Islet of Langerhans (tissue), 1 donor: Measurements from ENCODE around the gene GPN2.
A peak's percentile ranks its signal among the peaks of the same experiment; 100 is the strongest.
"Not testable (repeated sequence)": the region's sequence is repeated elsewhere in the genome, so short reads cannot be mapped to it uniquely, and the experiment has no call there.

Source experiments
- FAIRE-seq: peaks from one replicate; lab custom pipeline; 2011; peaks lifted over from hg19 to GRCh38; lab: Jason Lieb, UNC

GPN2 gene

DNA sequence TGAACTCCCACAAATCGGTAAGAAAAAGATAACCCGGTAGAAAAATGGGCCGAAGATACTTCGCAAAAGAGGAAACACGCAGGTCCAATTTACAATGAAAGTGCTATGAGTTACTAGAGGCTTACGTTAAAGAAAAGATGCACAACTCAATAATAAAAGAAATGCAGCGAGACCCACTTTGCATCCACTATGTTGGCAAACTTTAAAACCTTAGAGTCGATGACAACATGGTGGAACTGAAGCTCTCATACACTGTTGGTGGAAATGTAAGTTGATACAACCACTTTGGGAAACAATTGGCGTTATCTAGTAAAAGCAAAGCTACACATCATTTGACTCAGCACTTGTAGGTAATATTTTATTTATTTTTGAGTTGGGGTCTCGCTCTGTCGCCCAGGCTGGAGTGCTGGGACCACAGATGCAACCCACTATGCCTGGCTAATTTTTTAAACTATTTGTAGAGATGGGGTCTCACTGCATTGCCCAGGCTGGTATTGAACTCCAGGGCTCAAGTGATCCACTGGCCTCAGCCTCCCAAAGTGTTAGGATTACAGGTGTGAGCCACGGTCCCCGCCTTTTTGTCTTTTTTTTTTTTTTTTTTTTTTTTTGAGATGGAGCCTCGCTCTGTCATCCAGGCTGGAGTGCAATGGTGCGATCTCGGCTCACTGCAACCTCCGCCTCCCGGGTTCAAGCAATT, 10.9 kb upstream of the GPN2 start:
- peak; percentile 56 for FAIRE-seq

DNA sequence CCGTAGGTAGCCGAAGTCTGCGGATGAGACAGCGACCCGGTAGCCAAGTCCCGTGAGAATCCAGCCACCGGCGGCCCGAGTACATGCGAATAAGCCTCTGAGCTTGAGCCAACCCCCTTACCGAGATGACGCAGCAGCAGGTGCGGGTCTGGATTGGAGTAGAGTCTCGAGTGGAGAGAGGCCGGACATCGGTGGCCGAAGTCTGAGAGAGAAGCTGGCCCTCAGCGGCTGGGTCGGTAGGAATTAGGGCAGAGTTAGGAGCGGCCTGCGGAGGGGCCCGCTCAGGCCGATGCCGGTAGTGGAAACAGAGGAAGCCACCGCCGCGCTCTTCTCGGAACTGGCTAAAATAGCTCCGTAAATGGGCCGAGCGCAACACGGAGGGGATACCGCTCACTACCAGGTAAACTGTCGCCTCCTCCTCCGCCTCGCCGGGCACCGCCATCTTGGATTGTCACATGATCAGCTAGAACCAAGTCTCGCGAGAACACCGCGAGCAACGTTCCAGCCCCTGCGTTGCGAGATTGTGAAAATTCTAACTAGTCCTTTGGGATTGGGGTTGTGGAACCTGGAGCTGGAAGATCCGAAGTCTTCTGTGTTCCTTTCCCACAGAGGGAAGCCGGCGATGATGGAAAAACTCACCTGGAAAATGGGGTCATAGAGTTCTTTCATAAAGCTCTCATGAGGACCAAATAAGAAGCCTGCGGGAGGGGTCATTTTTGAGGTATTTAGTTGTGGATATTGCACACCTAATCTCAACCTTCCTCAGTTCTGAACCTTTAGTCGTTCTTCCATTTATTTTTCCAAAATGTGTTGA, 10.1 kb upstream of the GPN2 start, which contains the start of gene GPATCH3:
Gene GPATCH3 (minus strand): TSS at position 467 of the 814 bp plus-strand sequence. CDS start 25 bp downstream, at position 442.
- FAIRE-seq = peak; percentile 24

DNA sequence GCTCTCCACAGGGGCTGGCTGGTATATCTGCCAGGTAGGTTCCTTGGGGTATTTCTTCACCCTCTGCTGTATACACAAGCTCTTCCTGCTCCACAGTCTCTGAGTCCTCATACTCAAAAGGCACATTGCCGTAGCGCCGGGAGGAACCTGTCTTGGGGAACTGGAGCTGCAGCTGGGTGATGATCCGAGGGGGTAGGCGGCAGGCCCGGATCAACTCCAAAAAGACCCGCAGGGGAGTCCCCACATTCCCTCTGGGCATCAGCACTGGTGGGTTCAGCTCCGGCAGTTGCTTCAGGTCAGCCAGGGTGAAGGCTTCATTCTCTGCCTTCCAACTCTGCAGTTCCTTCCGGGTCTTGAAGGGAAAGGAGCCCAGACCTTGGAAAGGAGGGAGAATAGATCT, 7.3 kb upstream of the GPN2 start:
- FAIRE-seq = no peak

DNA sequence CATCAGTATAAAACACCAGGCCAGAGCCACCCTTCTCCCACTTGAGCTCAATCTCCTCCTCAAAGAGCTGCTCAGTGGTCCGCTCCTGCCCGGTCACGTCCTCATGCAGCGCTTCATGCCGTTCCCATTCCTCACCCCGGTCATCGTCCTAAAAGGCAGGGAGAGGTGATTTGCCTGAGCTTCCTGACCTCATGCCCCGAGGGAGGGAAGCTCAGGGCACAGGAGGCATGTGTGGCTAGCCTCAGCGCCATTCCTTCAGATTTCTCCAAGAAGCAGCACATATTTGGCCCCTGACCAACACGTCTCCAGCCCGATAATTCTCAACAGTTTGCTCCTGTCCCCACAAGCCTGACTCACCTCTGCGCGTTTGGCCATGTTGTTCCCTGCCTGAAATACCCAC, 4.2 kb upstream of the GPN2 start:
- FAIRE-seq = no peak

DNA sequence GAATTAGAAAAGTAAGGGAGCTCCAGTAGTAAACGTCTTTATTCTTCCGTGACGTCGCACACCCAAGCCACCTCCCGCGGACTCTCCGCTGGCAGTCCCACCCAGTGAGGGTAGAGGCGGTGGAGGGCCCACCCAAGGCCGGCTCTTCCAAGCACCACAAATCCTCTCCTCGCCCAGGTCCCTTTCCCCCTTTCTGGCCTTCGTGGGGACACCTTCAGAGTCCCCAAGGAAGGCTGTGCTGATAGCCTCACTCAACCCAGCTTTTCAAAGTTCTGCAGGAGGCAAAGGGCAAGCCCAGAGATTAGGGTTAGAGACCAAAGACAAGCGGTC, 349 bp upstream of the GPN2 start:
- no peak for FAIRE-seq

DNA sequence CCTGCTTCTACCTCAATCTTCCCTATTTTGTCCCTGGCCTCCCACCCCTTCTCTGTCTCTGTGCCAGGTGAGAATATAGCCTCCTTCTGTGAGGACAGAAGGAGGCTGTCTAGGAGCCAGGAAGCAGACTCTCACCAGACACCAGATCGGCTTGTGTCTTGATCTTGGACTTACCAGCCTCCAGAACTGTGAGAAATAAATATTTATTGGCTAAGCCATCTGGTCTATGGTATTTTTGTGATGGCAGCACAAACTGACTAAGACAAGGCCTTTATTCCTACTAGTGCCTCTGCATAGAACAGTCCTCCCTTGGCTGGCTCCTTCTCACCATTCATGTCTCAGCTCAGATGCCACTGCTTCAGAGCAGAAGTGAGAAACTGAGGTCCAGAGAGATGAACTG, 1.9 kb downstream of the GPN2 start:
- FAIRE-seq = no peak

DNA sequence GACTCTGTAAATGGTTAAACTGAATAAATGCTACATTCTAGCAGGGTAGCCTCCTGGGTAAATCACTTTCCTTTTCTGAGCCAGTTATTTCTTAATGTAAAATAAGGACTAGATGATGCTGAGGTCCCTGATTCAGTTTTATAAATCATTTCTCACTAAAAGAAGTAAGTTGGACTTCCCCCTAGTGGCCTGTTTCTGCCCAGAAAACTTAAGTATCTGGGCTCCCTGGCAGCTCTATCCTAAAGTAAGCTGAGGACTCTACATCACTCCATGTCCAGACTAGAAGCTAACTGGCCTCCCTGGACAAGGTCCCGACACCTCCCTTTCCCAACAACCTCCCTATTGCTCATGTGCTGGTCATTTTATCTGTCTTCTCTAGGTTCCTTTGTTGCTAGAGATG, 3.0 kb downstream of the GPN2 start:
- FAIRE-seq = no peak

DNA sequence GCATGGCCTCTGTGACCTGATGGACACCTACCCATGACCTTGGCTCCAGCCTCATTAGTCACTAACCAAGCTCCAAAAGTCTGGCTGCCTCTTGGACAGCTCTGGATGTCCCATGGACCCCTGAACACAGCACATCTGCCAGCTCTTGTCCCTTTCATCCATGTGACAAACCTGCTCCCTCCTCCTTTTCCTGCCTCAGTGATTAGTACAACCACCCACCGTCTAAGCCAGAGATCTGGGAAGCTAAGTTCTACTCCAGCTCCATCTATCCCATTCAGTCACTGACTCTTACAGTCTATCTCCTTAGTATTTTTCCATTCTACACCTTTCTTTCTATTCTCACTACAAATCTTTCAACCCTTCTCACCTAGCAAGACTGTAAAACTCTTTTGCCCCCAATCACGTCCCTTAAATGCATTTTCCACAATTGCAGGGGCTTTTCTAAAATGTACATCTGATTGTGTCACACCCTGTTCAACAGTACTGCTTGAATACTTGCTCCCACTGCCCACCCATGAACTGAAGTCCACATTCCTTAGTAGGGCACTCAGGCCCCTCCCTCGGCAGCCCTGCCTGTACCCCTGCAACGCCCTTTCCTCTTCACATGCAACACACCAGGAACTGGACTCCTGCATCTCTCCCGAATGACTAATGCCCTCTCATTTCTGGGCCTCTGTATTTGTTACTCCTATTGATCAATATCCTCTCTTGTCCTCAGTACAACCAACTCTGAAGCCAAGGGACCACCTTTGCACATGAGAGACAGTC, 7.2 kb downstream of the GPN2 start:
- FAIRE-seq = no peak

DNA sequence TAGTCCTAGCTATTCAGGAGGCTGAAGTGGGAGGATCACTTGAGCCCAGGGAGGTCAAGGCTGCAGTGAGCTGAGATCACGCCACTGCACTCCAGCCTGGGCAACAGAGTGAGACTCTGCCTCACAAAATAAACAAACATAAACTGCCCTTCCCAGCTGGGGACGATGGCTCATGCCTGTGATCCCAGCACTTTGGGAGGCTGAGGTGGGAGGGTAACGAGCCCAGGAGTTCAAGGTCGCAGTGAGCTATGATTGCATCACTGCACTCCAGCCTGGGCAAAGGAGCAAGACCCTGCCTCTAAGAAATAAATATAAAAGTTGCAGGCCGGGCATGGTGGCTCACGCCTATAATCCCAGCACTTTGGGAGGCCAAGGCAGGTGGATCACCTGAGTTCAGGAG, 8.5 kb downstream of the GPN2 start:
- FAIRE-seq = not testable (repeated sequence)

DNA sequence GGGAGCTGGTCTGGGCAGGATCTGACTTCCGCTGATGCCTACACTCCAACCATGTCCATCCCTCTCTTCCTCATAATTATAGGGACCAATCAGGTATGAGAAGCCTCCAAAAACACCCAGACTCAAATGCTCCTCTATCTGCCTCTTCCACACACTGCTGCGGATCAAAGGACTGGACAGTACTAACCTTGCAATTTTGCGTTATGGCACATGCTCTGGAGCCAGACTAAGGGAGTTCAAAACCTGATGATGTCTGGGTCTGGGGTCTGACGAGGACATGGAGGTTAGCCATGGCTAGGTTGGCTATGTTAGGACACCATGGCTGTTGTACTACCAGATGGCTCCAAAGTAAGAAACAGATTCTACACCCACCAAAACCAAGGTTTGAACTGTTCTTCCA, 10.3 kb downstream of the GPN2 start:
- no peak for FAIRE-seq

DNA sequence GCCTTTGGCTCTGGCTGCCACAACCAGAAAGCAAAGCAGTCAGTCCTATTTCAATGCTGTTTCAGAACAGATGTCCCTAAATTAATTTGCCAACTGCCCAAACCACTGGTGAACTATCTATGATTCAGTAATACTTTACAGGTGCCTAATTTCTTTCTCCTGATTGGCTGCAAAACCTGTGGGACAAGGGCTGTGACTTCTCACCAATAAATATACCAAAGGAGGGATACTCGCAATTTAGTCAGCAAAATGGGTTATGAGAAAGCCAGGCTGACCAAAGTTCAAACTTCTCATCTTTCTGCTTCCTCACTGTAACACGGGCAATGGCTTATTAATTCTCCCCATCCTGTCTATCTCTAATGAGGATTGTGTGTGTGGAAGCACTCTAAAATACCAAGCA, 12.8 kb downstream of the GPN2 start:
- FAIRE-seq = no peak

DNA sequence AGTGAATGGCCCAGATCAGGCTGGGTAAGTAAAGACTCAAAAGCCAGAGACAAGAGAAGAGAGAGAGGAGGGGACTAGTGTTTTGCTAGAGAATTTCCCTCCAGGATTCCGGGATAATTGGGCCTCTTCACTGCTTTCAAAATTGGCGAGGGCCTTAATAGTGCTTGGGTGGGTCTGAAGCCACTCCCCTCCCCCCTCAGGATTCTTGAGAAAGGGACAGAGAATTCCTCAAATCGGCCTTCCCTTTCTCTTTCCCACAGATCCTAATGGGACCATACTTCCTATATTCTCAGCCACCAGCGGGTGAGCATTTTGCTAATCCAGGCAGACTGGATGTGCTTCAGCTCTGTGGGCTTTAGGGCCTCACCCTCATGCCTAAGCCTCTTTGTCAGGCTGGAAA, 15.2 kb downstream of the GPN2 start:
- no peak for FAIRE-seq

DNA sequence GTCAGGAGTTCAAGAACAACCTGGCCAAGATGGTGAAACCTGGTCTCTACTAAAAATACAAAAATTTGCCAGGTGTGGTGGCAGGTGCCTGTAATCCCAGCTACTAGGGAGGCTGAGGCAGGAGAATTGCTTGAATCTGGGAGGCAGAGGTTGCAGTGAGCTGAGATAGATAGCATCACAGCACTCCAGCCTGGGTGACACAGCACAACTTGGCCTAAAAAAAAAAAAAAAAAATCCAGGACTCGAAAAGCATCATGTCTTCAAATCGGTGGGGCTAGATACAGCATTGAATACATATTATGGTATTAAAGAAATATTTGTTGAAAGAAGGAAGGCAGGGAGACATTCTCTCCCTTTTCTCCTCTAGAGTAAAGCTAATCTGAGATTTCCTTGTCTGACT, 17.0 kb downstream of the GPN2 start:
- not testable (repeated sequence) for FAIRE-seq

DNA sequence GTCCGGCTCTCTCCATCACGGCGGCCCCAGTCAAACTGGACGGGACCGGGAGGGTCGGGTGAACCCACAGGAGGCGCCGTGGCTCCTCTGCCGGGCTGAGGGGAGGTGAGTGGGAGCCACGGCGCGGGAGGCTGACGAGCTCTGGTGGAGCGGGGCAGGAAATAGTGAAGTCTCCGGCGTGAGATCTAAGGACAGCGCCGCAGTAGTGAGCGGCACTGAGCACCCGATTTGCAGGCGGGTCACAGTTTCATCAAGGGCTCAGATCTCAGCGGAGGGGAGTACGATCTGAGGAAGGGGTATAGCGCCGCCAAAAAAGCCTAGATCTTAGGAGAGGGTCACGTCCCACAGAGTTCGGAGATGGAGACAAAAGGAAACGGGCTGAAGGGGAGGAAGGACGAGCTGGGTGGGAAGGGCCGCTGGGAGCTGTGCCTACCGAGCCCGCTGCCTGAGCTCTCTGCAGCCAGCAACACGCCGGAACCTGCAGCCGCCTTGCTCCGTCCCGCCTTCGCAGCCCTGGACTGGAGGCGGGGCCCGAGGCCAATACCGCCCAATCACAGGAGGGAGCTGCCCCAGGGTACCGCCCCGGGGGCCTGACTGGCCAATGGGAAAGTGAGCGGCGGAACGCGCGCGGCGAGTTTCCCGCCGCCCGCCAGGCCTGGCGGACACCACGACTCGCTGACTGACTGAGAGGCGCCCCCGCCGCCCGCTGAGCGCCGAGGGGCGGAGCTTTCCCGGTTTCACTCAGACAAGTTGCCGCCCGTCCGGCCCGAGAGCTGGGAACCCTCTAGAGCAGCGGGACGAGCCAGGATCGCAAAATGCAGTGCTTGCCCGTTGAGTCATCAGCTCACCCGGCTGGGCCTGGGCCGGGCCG, 25.2 kb downstream of the GPN2 start:
- FAIRE-seq = no peak

DNA sequence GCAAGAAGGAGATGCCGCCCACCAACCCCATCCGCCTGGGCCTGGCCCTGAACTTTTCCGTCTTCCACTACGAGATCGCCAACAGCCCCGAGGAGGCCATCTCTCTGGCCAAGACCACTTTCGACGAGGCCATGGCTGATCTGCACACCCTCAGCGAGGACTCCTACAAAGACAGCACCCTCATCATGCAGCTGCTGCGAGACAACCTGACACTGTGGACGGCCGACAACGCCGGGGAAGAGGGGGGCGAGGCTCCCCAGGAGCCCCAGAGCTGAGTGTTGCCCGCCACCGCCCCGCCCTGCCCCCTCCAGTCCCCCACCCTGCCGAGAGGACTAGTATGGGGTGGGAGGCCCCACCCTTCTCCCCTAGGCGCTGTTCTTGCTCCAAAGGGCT, 26.4 kb downstream of the GPN2 start:
- no peak for FAIRE-seq

DNA sequence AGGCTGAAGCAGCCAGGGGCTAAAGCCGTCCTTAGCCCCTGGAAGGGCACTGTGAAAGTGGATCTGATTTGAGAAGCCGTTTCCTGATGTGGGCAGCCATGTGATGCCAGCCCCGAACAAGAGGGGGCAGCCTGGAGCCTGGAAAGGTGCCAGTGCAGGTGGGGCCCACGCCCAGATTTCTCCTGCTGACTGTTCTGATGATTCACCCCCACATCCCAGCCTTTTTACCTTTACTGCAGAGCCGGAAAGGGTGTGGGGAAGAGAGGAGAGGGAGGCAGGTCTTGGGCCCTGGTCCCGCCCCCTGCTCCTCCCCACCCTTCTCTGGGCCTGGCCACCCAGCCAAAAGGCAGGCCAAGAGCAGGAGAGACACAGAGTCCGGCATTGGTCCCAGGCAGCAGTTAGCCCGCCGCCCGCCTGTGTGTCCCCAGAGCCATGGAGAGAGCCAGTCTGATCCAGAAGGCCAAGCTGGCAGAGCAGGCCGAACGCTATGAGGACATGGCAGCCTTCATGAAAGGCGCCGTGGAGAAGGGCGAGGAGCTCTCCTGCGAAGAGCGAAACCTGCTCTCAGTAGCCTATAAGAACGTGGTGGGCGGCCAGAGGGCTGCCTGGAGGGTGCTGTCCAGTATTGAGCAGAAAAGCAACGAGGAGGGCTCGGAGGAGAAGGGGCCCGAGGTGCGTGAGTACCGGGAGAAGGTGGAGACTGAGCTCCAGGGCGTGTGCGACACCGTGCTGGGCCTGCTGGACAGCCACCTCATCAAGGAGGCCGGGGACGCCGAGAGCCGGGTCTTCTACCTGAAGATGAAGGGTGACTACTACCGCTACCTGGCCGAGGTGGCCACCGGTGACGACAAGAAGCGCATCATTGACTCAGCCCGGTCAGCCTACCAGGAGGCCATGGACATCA, 27.1 kb downstream of the GPN2 start, which contains the start of gene SFN:
Gene SFN (plus strand): TSS at position 369 of the 904 bp plus-strand sequence. CDS start 64 bp downstream, at position 433.
- FAIRE-seq = no peak

DNA sequence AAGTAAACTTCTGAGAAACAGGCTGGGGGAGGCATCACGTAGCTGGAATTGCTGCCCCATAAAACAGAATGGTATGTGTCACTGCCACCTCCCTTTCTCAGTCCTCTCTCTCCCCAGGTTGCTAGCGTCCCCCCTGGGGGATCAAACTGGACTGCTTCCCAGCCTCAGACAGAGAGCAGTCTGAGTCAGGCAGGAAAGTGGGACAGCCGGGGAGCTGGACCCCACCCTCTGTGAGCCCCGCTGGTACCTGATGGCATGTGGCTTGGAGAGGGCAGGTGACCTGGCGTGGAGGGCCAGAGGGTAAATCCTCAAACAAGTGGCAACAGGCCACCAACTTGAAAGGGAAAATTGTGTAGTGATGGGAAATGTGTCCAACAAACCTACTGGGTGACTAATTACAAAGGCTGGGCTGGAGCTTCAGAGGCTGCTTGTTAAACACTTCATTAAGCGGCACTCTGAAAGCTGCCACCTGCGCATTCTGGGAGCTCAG, 28.1 kb downstream of the GPN2 start:
- FAIRE-seq = no peak

DNA sequence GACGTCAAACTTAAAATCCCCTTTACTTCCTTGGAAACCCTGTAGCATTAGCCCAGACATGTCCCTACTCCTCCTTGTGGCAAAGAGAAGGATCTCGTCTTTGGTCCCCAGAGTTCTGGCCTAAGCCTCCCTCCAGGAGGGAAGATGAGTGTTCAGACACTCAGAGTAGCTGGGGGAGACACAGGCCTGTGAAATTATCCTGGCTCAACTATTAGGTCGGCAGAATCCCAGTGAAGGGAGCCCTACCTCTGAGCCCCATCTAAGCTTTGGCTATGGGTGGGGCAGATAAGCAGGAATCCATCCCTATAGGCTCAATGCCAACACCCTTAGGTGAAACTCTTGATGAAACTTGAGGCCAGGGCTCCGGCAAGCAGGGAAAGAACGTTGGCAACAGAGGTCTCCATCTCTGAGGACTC, 28.8 kb downstream of the GPN2 start:
- FAIRE-seq = no peak

DNA sequence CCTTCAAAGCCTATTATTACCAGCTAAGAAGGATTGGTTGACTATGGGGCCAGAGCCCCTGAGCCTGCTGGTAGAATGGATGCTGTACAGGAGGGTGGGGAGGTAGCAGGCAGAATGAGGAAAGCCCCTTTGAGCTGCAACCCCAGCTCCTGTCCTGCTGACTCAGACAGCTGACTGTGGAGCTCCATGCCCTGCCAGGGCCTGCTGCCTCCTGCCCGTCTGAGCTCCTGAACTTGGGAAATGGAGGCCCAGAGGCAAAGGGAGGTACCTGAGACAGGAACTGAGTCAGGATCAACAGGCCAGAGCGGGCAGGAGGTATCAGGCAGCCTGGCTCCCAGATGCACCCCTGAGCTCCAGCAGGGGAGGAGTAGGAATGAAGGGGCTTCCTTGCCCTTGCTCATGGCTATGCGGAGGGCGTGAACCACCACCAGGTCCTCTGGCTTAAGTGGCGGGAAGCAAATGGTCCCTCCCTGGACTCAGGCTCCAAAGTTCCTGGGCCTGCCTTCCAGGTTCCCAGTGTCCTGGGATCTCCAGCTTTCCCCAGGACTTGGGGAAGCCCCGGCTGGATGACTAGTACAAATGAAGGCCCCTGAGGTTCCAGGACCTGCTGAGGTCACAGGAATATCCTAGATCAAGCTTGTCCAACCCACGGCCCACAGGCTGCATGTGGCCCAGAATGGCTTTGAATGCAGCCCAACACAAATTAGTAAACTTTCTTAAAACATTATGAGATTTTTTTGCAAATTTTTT, 31.0 kb downstream of the GPN2 start:
- FAIRE-seq = no peak

DNA sequence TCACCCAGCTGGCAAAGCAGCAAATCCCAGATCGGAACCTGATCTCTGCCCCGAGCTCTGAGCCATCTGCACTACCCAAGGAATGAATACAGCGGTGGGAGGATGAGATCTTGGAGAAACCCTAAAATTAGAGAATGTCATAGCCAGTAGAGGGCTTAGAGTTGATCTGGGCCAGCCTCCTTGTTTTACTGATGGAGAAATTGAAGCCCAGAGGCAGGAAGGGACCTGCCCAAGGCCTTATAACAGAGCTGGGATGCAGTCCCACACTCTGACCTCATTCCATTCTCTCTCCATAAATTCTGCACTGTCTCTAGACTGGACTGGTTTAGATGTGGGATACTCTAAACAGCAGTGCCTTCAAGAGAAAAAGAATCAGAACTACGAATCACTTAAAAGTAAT, 31.9 kb downstream of the GPN2 start:
- no peak for FAIRE-seq
